Measurements from ENCODE around the gene NAA16.

Gene NAA16

DNA sequence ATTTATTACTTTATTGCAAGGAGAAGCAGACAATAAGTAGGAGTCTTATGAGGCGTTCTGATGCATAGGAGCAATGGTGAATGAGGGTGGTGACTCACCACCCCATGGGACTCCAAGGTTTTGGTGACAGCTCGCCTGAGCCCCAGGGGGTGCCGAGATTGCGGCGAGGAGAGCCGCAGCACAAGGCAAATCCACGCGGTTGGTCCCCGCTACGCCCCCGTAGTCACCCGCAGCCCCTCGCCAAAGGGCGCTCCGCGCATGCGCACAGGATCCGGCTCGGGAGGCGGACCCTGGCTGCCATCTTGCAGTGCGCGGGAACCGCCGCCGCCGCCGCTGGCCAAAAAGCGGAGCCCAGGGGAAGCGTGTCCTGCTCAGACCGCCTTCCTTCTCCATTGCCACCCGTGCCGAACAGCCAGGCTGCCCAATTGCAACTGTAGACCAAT, at the start of gene NAA16:
NAA16 (plus strand) TSS at position 305 of the 443 bp plus-strand sequence. CDS start 262 bp downstream, outside the sequence.
- H3K4me3 ChIP-seq (ENCODE audit: low read depth, low read length): peak within 1 kb of the TSS; percentile 94
- peak; percentile 98 for DNase-seq (ENCODE audit: low read depth)
- TF ChIP-seq POLR2A (IDR thresholded peaks at IDR 0.05; ENCODE audit: extremely low read depth, insufficient read length) (peak; percentile 94), MYC (IDR thresholded peaks at IDR 0.05; ENCODE audit: low read depth, low read length) (peak; percentile 90)
- TF ChIP-seq, protein P1, sequence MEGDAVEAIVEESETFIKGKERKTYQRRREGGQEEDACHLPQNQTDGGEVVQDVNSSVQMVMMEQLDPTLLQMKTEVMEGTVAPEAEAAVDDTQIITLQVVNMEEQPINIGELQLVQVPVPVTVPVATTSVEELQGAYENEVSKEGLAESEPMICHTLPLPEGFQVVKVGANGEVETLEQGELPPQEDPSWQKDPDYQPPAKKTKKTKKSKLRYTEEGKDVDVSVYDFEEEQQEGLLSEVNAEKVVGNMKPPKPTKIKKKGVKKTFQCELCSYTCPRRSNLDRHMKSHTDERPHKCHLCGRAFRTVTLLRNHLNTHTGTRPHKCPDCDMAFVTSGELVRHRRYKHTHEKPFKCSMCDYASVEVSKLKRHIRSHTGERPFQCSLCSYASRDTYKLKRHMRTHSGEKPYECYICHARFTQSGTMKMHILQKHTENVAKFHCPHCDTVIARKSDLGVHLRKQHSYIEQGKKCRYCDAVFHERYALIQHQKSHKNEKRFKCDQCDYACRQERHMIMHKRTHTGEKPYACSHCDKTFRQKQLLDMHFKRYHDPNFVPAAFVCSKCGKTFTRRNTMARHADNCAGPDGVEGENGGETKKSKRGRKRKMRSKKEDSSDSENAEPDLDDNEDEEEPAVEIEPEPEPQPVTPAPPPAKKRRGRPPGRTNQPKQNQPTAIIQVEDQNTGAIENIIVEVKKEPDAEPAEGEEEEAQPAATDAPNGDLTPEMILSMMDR (IDR thresholded peaks at IDR 0.05; ENCODE audit: low read depth, low read length): no peak
- TF ChIP-seq, protein P2, sequence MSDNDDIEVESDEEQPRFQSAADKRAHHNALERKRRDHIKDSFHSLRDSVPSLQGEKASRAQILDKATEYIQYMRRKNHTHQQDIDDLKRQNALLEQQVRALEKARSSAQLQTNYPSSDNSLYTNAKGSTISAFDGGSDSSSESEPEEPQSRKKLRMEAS (IDR thresholded peaks at IDR 0.05; ENCODE audit: low read depth, low read length): peak; percentile 85

DNA sequence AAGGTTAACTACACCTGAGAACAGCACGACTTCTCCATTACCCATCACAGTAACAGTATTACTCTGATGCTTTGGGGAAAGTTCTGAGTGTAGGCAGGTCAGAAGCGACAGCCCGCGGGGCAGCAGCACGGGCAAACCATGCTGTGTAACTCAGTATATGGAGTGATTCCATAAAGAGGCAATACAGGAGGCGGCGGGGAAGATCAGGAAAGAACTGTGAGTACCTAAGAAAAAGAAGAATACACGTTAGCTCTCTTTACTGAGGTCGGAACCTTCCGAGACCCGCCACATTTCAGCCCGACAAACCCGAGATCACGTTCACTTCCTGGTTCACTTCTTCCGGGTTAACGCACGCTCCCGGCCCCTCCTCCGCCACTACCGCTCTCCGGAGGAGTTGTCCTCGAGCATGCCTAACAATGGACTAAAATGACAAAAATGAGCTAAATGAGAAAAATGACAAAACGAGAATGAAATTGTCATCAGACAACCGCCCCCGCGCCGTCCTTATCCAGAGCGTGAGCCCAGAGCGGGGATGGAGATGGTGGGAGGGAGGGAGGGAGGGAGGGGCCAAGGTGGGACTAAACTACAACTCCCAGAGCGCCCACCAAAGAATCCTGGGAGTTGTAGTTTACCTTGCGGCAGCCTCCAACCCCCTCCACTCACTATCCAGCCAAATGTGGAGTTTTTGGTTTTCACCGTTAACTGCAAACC, 47.7 kb upstream of the NAA16 start, which contains the start of gene MTRF1:
MTRF1 (minus strand) TSS at position 316 of the 711 bp plus-strand sequence. CDS start 2,669 bp downstream, outside the sequence.
- H3K4me3 ChIP-seq (ENCODE audit: low read depth, low read length): peak within 1 kb of the TSS; percentile 86
- peak; percentile 88 for DNase-seq (ENCODE audit: low read depth)
- peak; percentile 73 for TF ChIP-seq MYC (IDR thresholded peaks at IDR 0.05; ENCODE audit: low read depth, low read length)
- TF ChIP-seq, protein P1 (IDR thresholded peaks at IDR 0.05; ENCODE audit: low read depth, low read length): no peak
- TF ChIP-seq POLR2A (IDR thresholded peaks at IDR 0.05; ENCODE audit: extremely low read depth, insufficient read length): peak; percentile 54
- TF ChIP-seq, protein P2 (IDR thresholded peaks at IDR 0.05; ENCODE audit: low read depth, low read length): peak; percentile 68

DNA sequence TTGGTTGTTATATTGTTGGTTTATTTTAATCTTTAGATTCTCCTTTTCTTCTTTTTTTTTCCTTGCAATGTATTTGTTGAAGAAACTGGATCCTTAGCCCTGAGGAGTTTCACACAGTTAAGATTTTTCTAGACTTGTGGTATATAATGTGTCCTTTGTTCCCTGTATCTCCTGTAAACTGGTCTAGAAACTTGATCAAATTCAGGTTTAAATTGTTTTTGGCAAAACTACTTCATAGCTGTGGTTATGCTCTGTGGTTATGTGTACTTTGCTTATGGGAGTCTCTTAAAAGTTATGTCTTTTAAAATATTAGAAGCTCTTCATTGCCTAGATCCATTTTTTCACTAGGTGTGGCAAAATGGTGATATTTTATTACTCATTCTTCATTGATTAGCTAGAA, 44.0 kb upstream of the NAA16 start:
- H3K4me3 ChIP-seq (ENCODE audit: low read depth, low read length): no peak overlapping the region
- TF ChIP-seq POLR2A (IDR thresholded peaks at IDR 0.05; ENCODE audit: extremely low read depth, insufficient read length): no peak
- TF ChIP-seq, protein P2 (IDR thresholded peaks at IDR 0.05; ENCODE audit: low read depth, low read length): no peak
- TF ChIP-seq, protein P1 (IDR thresholded peaks at IDR 0.05; ENCODE audit: low read depth, low read length): no peak
- TF ChIP-seq MYC (IDR thresholded peaks at IDR 0.05; ENCODE audit: low read depth, low read length): no peak
- DNase-seq (ENCODE audit: low read depth): no peak

DNA sequence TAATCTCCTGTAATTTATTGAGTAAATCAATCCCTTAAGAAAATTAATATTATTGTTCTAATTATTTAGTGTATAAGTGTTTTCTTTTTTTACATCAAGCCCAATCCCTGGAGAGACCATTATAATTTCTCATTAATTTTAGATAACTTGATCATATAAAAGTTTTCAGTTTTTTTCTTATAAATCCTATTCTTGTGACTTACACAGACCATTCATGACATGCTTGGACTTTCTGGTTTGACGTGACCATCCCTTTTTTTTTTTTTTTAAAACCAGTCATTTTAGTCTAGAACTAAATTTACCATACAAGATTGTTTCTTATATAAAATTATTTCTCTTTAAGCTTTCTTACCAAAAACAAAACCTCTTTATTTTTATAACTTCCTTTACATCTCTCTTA, 42.3 kb upstream of the NAA16 start:
- no peak overlapping the region for H3K4me3 ChIP-seq (ENCODE audit: low read depth, low read length)
- TF ChIP-seq, protein P1 (IDR thresholded peaks at IDR 0.05; ENCODE audit: low read depth, low read length): no peak
- no peak for TF ChIP-seq MYC (IDR thresholded peaks at IDR 0.05; ENCODE audit: low read depth, low read length)
- TF ChIP-seq, protein P2 (IDR thresholded peaks at IDR 0.05; ENCODE audit: low read depth, low read length): no peak
- no peak for TF ChIP-seq POLR2A (IDR thresholded peaks at IDR 0.05; ENCODE audit: extremely low read depth, insufficient read length)
- peak; percentile 42 for DNase-seq (ENCODE audit: low read depth)

DNA sequence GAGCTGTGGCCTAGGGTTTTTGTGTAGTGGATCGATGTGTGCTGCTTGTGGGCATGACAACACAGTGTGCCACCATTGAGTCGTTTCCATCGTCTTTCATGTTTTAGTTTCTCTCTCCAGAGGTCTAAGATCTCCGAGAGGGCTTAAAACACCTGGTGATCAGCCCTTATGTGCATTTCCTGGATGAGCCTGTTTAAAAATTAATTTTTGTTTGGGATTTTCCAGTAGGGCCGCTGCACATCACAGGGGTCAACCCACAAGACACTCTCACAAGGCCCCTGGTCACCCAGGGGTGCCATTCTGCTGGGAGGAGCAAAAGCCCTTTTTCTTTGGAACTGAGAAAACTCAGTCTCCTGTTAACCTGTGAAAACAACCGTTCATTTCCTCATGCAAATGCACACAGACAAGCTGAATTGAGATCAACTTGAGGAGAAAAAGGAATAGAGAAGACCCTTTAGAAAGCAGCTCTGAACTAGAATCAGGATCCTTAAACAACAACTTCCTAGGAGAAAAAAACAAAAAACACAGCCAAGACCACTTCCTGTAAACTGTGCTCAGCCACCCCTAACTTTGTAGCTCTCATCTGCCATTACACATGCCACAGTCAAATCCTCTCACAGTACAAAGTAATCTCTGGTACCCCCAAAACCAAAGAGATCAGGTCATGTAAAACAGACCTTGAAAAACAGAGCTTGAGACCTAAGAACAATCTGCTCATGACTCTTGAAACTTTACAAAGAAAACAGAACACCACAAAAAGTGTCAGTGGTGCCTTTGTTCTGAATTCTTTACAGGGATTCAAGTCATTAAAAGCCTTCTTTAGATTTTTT, 39.4 kb upstream of the NAA16 start:
- TF ChIP-seq, protein P2 (IDR thresholded peaks at IDR 0.05; ENCODE audit: low read depth, low read length): no peak
- TF ChIP-seq, protein P1 (IDR thresholded peaks at IDR 0.05; ENCODE audit: low read depth, low read length): no peak
- no peak for TF ChIP-seq POLR2A (IDR thresholded peaks at IDR 0.05; ENCODE audit: extremely low read depth, insufficient read length)
- TF ChIP-seq MYC (IDR thresholded peaks at IDR 0.05; ENCODE audit: low read depth, low read length): no peak
- H3K4me3 ChIP-seq (ENCODE audit: low read depth, low read length): no peak overlapping the region
- DNase-seq (ENCODE audit: low read depth): no peak

Measured in NB4 (cell line).